Mononuclear cell (primary cell): ENCODE measurements around the gene CADPS2. TPM values are rescaled to one million over a fixed set of nuclear protein-coding genes. Genes with fewer than 3 reads are reported as not detected.

ENCODE experiments used
- H3K27me3 ChIP-seq: 2 replicates; pipeline ENCODE4 v1.6.0; 2011; ENCODE audit warnings: low read length, control low read depth; ENCODE audit not compliant: insufficient read depth
- H3K4me1 ChIP-seq: 2 replicates; pipeline ENCODE4 v1.5.1; 2011; ENCODE audit warnings: mild to moderate bottlenecking, low read length, control low read depth; ENCODE audit not compliant: insufficient read depth
- H3K4me3 ChIP-seq: 2 replicates; pipeline ENCODE4 v1.5.1; 2011; ENCODE audit warnings: mild to moderate bottlenecking, low read length, moderate library complexity
- H3K9me3 ChIP-seq: 2 replicates; pipeline ENCODE4 v1.5.1; 2011; ENCODE audit warnings: low read depth, mild to moderate bottlenecking, control low read depth, low read length
- total RNA-seq: library from RNA; depleted of rRNA; stranded (reverse); fragments of >200 nt; gene quantifications from one replicate; pipeline ENCODE4 v1.2.3, GENCODE V29; 2012

CADPS2 gene
- total RNA-seq, 1 donor: not detected

- Histone ChIP-seq H3K4me3 (no peak overlapping the region), H3K9me3 (no peaks in the 10 kb centered on the region), H3K4me1 (no peaks in the 10 kb centered on the region), H3K27me3 (no peaks in the 10 kb centered on the region)
Observed at GRCh38 chr7:122556873-122557542, 329.3 kb downstream of the CADPS2 start.

GRCh38 chr7:122556219-122556618 is 330.0 kb downstream of the CADPS2 start:
- no peaks in the 10 kb centered on the region for H3K4me1 ChIP-seq

GRCh38 chr7:122553761-122554160 is 332.5 kb downstream of the CADPS2 start:
- Histone ChIP-seq H3K4me1 (no peaks in the 10 kb centered on the region), H3K9me3 (no peaks in the 10 kb centered on the region), H3K27me3 (no peaks in the 10 kb centered on the region), H3K4me3 (no peak overlapping the region)

More at GRCh38 chr7:122556219-122556618, 330.0 kb downstream of the CADPS2 start:
- no peak overlapping the region for H3K4me3 ChIP-seq
- H3K27me3 ChIP-seq: no peaks in the 10 kb centered on the region
- no peaks in the 10 kb centered on the region for H3K9me3 ChIP-seq

GRCh38 chr7:122552769-122553168 is 333.5 kb downstream of the CADPS2 start:
- no peaks in the 10 kb centered on the region for H3K27me3 ChIP-seq
- H3K9me3 ChIP-seq: no peaks in the 10 kb centered on the region
- H3K4me3 ChIP-seq: no peak overlapping the region
- H3K4me1 ChIP-seq: no peaks in the 10 kb centered on the region

- no peak overlapping the region for H3K4me3 ChIP-seq
- H3K27me3 ChIP-seq: no peaks in the 10 kb centered on the region
- H3K4me1 ChIP-seq: no peaks in the 10 kb centered on the region
- no peaks in the 10 kb centered on the region for H3K9me3 ChIP-seq
Observed at GRCh38 chr7:122550545-122550944, 335.7 kb downstream of the CADPS2 start.

- Histone ChIP-seq H3K9me3 (no peaks in the 10 kb centered on the region), H3K27me3 (no peaks in the 10 kb centered on the region), H3K4me1 (no peaks in the 10 kb centered on the region), H3K4me3 (no peak overlapping the region)
Observed at GRCh38 chr7:122549578-122549977, 336.7 kb downstream of the CADPS2 start.

- Histone ChIP-seq H3K9me3 (no peaks in the 10 kb centered on the region), H3K4me1 (no peaks in the 10 kb centered on the region), H3K27me3 (no peaks in the 10 kb centered on the region), H3K4me3 (no peak overlapping the region)
Observed at GRCh38 chr7:122546496-122546895, 339.8 kb downstream of the CADPS2 start.

GRCh38 chr7:122544463-122544862 is 341.8 kb downstream of the CADPS2 start:
- Histone ChIP-seq H3K9me3 (no peaks in the 10 kb centered on the region), H3K4me1 (no peaks in the 10 kb centered on the region)

GRCh38 chr7:122543891-122544290 is 342.4 kb downstream of the CADPS2 start:
- Histone ChIP-seq H3K27me3 (no peaks in the 10 kb centered on the region), H3K4me3 (no peak overlapping the region), H3K9me3 (no peaks in the 10 kb centered on the region), H3K4me1 (no peaks in the 10 kb centered on the region)

More at GRCh38 chr7:122544463-122544862, 341.8 kb downstream of the CADPS2 start:
- Histone ChIP-seq H3K4me3 (no peak overlapping the region), H3K27me3 (no peaks in the 10 kb centered on the region)

- Histone ChIP-seq H3K9me3 (no peaks in the 10 kb centered on the region), H3K27me3 (no peaks in the 10 kb centered on the region), H3K4me1 (no peaks in the 10 kb centered on the region), H3K4me3 (no peak overlapping the region)
Observed at GRCh38 chr7:122543166-122543565, 343.1 kb downstream of the CADPS2 start.

- Histone ChIP-seq H3K4me1 (no peaks in the 10 kb centered on the region), H3K9me3 (no peaks in the 10 kb centered on the region), H3K4me3 (no peak overlapping the region), H3K27me3 (no peaks in the 10 kb centered on the region)
Observed at GRCh38 chr7:122535086-122535485, 351.2 kb downstream of the CADPS2 start.

GRCh38 chr7:122532406-122533269 is 353.6 kb downstream of the CADPS2 start:
- Histone ChIP-seq H3K4me1 (no peaks in the 10 kb centered on the region), H3K4me3 (no peak overlapping the region), H3K27me3 (no peaks in the 10 kb centered on the region), H3K9me3 (no peaks in the 10 kb centered on the region)

GRCh38 chr7:122528879-122529481 is 357.3 kb downstream of the CADPS2 start:
- H3K9me3 ChIP-seq: no peaks in the 10 kb centered on the region
- H3K4me1 ChIP-seq: no peaks in the 10 kb centered on the region

GRCh38 chr7:122525355-122525754 is 360.9 kb downstream of the CADPS2 start:
- Histone ChIP-seq H3K4me1 (no peaks in the 10 kb centered on the region), H3K4me3 (no peak overlapping the region), H3K9me3 (no peaks in the 10 kb centered on the region), H3K27me3 (no peaks in the 10 kb centered on the region)

More at GRCh38 chr7:122528879-122529481, 357.3 kb downstream of the CADPS2 start:
- Histone ChIP-seq H3K27me3 (no peaks in the 10 kb centered on the region), H3K4me3 (no peak overlapping the region)

- Histone ChIP-seq H3K27me3 (no peaks in the 10 kb centered on the region), H3K4me1 (no peaks in the 10 kb centered on the region), H3K9me3 (no peaks in the 10 kb centered on the region), H3K4me3 (no peak overlapping the region)
Observed at GRCh38 chr7:122521767-122522166, 364.5 kb downstream of the CADPS2 start.
